Measurements from ENCODE around the gene RTKN2. TPM values are rescaled to one million over a fixed set of nuclear protein-coding genes. Genes with fewer than 3 reads are reported as not detected.
"Not testable (repeated sequence)": the region's sequence is repeated elsewhere in the genome, so short reads cannot be mapped to it uniquely, and the experiment has no call there.

Gene RTKN2
- total RNA-seq, 6 donors from 2014 or later: 47.1 to 99.5 (median 60.0) TPM

- Histone ChIP-seq H3K4me1 (peaks cover 7 to 20% (median 13%) of the 10 kb centered on the region in 4 donors), H3K4me3 (peak overlapping the region in 2 of 4 donors; percentile 21 to 30), H3K27ac (peak overlapping the region; percentile 44 to 77 (median 58))
- TF ChIP-seq EP300 (IDR thresholded peaks at IDR 0.05): peak in 1 of 4 donors; percentile 80
- TF ChIP-seq POLR2AphosphoS5 (IDR thresholded peaks at IDR 0.05): peak in 1 of 2 donors; percentile 79
- peak in 1 of 4 donors; percentile 46 for TF ChIP-seq POLR2A (IDR thresholded peaks at IDR 0.05)
- ATAC-seq (ENCODE audit: low FRiP score in 2 of 2) (peak; percentile 53 to 94), DNase-seq (peak in 1 of 2 donors; percentile 26)
- not testable (repeated sequence) for H3K9me3 ChIP-seq, H3K27me3 ChIP-seq, H3K36me3 ChIP-seq
- 62 to 74% methylated on average over 4 of the region's 4 CpGs for WGBS, 2 donors
These were observed 25.5 kb downstream of the RTKN2 start for GRCh38 chr10:62242965-62243646.

DNA sequence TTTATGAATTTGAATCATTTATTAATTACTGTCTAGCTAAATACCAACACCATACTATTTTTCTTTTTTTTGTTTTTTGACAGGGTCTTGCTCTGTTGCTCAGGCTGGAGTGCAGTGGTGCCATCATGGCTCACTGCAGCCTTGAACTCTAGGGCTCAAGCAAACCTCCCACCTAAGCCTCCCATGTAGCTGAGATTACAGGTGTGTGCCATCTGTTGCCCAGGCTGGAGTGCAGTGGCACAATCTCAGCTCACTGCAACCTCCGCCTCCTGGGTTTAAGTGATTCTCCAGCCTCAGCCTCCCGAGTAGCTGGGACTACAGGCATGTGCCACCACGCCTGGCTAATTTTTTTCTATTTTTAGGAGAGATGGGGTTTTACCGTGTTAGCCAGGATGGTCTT, 27.1 kb downstream of the RTKN2 start:
- peaks cover 7 to 20% (median 13%) of the 10 kb centered on the region in 4 donors for H3K4me1 ChIP-seq
- H3K9me3 ChIP-seq; H3K4me3 ChIP-seq; ATAC-seq (ENCODE audit: low FRiP score in 2 of 2); H3K27me3 ChIP-seq; DNase-seq; H3K36me3 ChIP-seq; H3K27ac ChIP-seq: not testable (repeated sequence)
- 81 to 92% methylated on average over 4 of the region's 4 CpGs for WGBS, 2 donors

- Histone ChIP-seq H3K36me3 (no peaks in the 10 kb centered on the region), H3K27me3 (no peaks in the 10 kb centered on the region), H3K27ac (no peak overlapping the region), H3K4me3 (no peak overlapping the region), H3K9me3 (no peaks in the 10 kb centered on the region), H3K4me1 (peaks cover 7 to 14% (median 10%) of the 10 kb centered on the region in 4 donors)
- WGBS, 2 donors: 75 to 79% methylated on average over 5 of the region's 5 CpGs
- DNase-seq (no peak), ATAC-seq (ENCODE audit: low FRiP score in 2 of 2) (no peak)
- TF ChIP-seq POLR2AphosphoS5 (IDR thresholded peaks at IDR 0.05) (no peak), EP300 (IDR thresholded peaks at IDR 0.05) (no peak), POLR2A (IDR thresholded peaks at IDR 0.05) (no peak)
- TF ChIP-seq, protein P1, sequence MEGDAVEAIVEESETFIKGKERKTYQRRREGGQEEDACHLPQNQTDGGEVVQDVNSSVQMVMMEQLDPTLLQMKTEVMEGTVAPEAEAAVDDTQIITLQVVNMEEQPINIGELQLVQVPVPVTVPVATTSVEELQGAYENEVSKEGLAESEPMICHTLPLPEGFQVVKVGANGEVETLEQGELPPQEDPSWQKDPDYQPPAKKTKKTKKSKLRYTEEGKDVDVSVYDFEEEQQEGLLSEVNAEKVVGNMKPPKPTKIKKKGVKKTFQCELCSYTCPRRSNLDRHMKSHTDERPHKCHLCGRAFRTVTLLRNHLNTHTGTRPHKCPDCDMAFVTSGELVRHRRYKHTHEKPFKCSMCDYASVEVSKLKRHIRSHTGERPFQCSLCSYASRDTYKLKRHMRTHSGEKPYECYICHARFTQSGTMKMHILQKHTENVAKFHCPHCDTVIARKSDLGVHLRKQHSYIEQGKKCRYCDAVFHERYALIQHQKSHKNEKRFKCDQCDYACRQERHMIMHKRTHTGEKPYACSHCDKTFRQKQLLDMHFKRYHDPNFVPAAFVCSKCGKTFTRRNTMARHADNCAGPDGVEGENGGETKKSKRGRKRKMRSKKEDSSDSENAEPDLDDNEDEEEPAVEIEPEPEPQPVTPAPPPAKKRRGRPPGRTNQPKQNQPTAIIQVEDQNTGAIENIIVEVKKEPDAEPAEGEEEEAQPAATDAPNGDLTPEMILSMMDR (IDR thresholded peaks at IDR 0.05): no peak
These were observed 28.6 kb downstream of the RTKN2 start for GRCh38 chr10:62239994-62240393.

DNA sequence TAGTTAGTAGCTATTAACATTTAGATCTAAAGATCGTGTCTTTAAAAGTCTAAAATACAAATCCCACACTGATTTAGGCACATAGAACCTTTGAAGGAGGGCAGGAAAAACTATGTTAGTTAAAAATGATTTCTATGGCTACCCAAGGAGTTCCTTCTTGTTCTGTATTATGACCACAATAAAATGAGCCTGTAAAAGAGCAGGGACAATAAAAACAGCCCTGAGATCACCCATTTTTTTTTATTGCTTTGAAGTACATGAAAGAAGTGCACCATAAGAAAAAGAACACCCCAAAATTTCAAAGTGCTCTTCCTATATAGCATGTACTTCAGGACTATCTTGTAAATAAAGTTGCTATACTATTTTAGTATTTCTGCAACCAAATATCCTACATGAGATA, 29.8 kb downstream of the RTKN2 start:
- ATAC-seq (ENCODE audit: low FRiP score in 2 of 2): no peak
- WGBS, 2 donors: 95% methylated on average over 1 of the region's 1 CpG
- Histone ChIP-seq H3K9me3 (no peaks in the 10 kb centered on the region), H3K4me1 (peaks cover 1 to 7% (median 6%) of the 10 kb centered on the region in 4 donors), H3K27me3 (no peaks in the 10 kb centered on the region), H3K27ac (no peak overlapping the region), H3K36me3 (no peaks in the 10 kb centered on the region), H3K4me3 (no peak overlapping the region)
- no peak for DNase-seq
- TF ChIP-seq EP300 (IDR thresholded peaks at IDR 0.05) (no peak), POLR2AphosphoS5 (IDR thresholded peaks at IDR 0.05) (no peak)

DNA sequence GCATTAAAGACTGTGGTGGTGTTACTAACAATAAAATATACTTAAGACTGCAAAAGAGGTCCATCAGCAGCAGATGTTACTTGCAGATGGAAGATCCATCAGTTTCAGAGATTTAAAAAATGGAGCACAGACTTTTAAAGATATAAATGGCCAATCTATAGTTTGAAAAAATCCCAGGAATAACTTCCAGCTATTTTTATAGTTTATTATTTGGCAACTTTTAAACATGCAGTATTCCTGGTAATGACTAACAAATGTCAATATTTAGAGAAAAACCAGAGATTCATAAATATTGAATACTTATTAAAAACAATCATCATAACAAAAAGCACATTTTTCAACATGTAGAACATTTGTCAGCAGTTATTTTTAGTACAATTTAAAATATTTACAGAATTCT, 30.7 kb downstream of the RTKN2 start:
- no peak for TF ChIP-seq POLR2AphosphoS5 (IDR thresholded peaks at IDR 0.05)
- H3K4me3 ChIP-seq: no peak overlapping the region
- H3K9me3 ChIP-seq: no peaks in the 10 kb centered on the region
- H3K27ac ChIP-seq: no peak overlapping the region
- no peaks in the 10 kb centered on the region for H3K27me3 ChIP-seq
- no peaks in the 10 kb centered on the region for H3K36me3 ChIP-seq
- peaks cover 0 to under 1% (median 0%) of the 10 kb centered on the region in 4 donors for H3K4me1 ChIP-seq
- no peak for DNase-seq
- no peak for ATAC-seq (ENCODE audit: low FRiP score in 2 of 2)

DNA sequence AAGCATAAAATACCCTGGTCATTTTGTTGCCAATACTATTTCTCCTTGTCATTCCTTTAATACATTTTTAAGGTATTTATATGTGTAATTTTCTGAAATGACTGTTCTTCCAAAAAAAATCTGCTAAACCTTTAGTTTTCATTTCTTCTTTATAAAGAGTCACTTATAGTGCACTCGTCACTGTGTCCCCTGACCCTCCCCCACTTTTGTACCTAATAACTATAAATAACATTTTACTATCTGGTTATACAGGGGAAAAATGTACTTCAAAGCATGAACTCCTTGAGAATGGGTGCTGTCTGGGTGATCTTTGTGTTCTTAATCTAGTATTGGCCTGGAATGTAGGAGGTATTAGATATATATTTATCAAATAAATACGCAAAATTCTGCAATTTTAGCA, 31.1 kb downstream of the RTKN2 start:
- no peak overlapping the region for H3K4me3 ChIP-seq
- DNase-seq (no peak), ATAC-seq (ENCODE audit: low FRiP score in 2 of 2) (no peak)
- no peaks in the 10 kb centered on the region for H3K9me3 ChIP-seq
- WGBS, 2 donors: 89 to 97% methylated on average over 2 of the region's 2 CpGs
- H3K27ac ChIP-seq: no peak overlapping the region
- no peaks in the 10 kb centered on the region for H3K4me1 ChIP-seq
- no peaks in the 10 kb centered on the region for H3K36me3 ChIP-seq
- H3K27me3 ChIP-seq: no peaks in the 10 kb centered on the region
- TF ChIP-seq, protein P1 (IDR thresholded peaks at IDR 0.05): no peak
- TF ChIP-seq EP300 (IDR thresholded peaks at IDR 0.05): no peak
- no peak for TF ChIP-seq POLR2AphosphoS5 (IDR thresholded peaks at IDR 0.05)
- TF ChIP-seq POLR2A (IDR thresholded peaks at IDR 0.05): no peak

DNA sequence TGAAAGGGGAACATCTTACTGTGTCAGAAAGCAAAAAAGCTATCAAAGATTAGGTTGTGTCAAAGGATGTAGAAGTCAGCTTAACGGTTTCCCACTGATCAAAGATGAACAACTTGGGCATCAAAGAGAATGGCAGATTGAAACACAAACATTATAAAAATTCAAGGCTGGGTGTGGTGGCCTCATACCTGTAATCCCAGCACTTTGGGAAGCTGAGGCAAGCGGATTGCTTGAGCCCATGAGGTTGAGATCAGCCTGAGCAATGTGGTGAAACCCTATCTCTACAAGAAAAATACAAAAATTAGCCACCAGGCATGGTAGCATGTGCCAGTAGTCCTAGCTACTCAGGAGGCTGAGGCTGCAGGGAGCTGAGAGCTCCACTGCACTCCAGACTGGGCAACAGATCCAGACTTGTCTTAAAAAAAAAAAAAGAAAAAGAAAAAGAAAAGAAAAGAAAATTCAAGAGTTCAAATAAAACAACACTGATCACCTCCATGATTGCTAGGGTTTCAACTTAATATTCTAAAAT, 34.5 kb downstream of the RTKN2 start:
- Histone ChIP-seq H3K27ac (no peak overlapping the region), H3K9me3 (no peaks in the 10 kb centered on the region), H3K36me3 (no peaks in the 10 kb centered on the region), H3K4me1 (no peaks in the 10 kb centered on the region), H3K4me3 (no peak overlapping the region), H3K27me3 (no peaks in the 10 kb centered on the region)
- TF ChIP-seq EP300 (IDR thresholded peaks at IDR 0.05): no peak
- no peak for TF ChIP-seq POLR2AphosphoS5 (IDR thresholded peaks at IDR 0.05)
- TF ChIP-seq POLR2A (IDR thresholded peaks at IDR 0.05): no peak
- TF ChIP-seq, protein P1 (IDR thresholded peaks at IDR 0.05): no peak
- ATAC-seq (ENCODE audit: low FRiP score in 2 of 2) (no peak), DNase-seq (no peak)
- WGBS, 2 donors: 80 to 90% methylated on average over 2 of the region's 2 CpGs
